CD14-positive monocyte (primary cell): Measurements from ENCODE around the gene TMEM175. TPM values are rescaled to one million over a fixed set of nuclear protein-coding genes. Genes with fewer than 3 reads are reported as not detected.

ENCODE experiments used
- DNase-seq, 3 donors: peaks; one replicate each; pipeline ENCODE4 v3.0.0-alpha.2; 2011 to 2022
- H2AFZ ChIP-seq: 2 replicates; pipeline ENCODE4 v1.6.0; 2012; ENCODE audit warnings: mild to moderate bottlenecking, low read depth, low read length, inconsistent platforms; ENCODE audit not compliant: insufficient read depth, poor library complexity, severe bottlenecking
- H3K27ac ChIP-seq, 2 donors: 1 replicate in 1 of 2; 2 replicates in 1 of 2; pipeline ENCODE4 v1.5.1; 2012 to 2013; ENCODE audit warnings: low read length in 2 of 2, control low read depth in 1 of 2, inconsistent platforms in 1 of 2, low read depth in 1 of 2, mild to moderate bottlenecking in 1 of 2
- H3K27me3 ChIP-seq, 2 donors: one replicate each; pipeline versions ENCODE4 v1.6.0 to v1.6.1; 2011 to 2013; ENCODE audit warnings: low read length in 2 of 2; ENCODE audit not compliant: control insufficient read depth in 2 of 2, insufficient read depth in 2 of 2
- H3K36me3 ChIP-seq, 2 donors: replicated peaks in 1 of 2; 1 replicate in 1 of 2; 2 replicates in 1 of 2; pipeline versions ENCODE4 v1.5.1 to v1.6.1; 2012 to 2013; ENCODE audit warnings: low read length in 2 of 2, control low read depth in 1 of 2, inconsistent platforms in 1 of 2, mild to moderate bottlenecking in 1 of 2; ENCODE audit not compliant: insufficient read depth in 2 of 2, control insufficient read depth in 1 of 2
- H3K4me1 ChIP-seq, 2 donors: 1 replicate in 1 of 2; 2 replicates in 1 of 2; pipeline versions ENCODE4 v1.5.1 to v1.6.1; 2012 to 2013; ENCODE audit warnings: low read length in 2 of 2, control low read depth in 1 of 2, inconsistent platforms in 1 of 2, mild to moderate bottlenecking in 1 of 2, moderate library complexity in 1 of 2; ENCODE audit not compliant: insufficient read depth in 2 of 2, control insufficient read depth in 1 of 2
- H3K4me2 ChIP-seq: replicated peaks from 2 replicates; pipeline ENCODE3; 2012; ENCODE audit warnings: low read length, moderate library complexity, mild to moderate bottlenecking; ENCODE audit not compliant: poor library complexity, severe bottlenecking; ENCODE audit errors: extremely low read depth
- H3K4me3 ChIP-seq, 3 experiments: fragments of 200-600 bp in 1 of 3; sonication (generic) in 1 of 3; replicated peaks in 1 of 3; 1 replicate in 2 of 3; 2 replicates in 1 of 3; pipeline ENCODE4 v1.5.1; 2011 to 2013; ENCODE audit warnings: low read length in 3 of 3, mild to moderate bottlenecking in 3 of 3, control low read depth in 2 of 3, low read depth in 2 of 3, inconsistent platforms in 1 of 3, moderate library complexity in 1 of 3
- H3K79me2 ChIP-seq: 2 replicates; pipeline ENCODE4 v1.6.0; 2012; ENCODE audit warnings: mild to moderate bottlenecking, control low read depth, inconsistent platforms, low read length, moderate library complexity; ENCODE audit not compliant: insufficient read depth
- H3K9ac ChIP-seq: 2 replicates; pipeline ENCODE4 v1.6.0; 2017; ENCODE audit warnings: low read length, mild to moderate bottlenecking; ENCODE audit not compliant: insufficient read depth, poor library complexity, severe bottlenecking
- H3K9me3 ChIP-seq, 2 donors: replicated peaks in 1 of 2; 1 replicate in 1 of 2; 2 replicates in 1 of 2; pipeline versions ENCODE4 v1.5.1 to v1.6.1; 2012 to 2013; ENCODE audit warnings: low read length in 2 of 2, control low read depth in 1 of 2; ENCODE audit not compliant: control insufficient read depth in 1 of 2, insufficient read depth in 1 of 2
- H4K20me1 ChIP-seq: 2 replicates; pipeline ENCODE4 v1.6.0; 2012; ENCODE audit warnings: mild to moderate bottlenecking, low read length, control low read depth, moderate library complexity; ENCODE audit not compliant: insufficient read depth
- H3K27ac Mint-ChIP-seq, 7 donors: one replicate each; pipeline ENCODE4 v1.8.0; 2020; ENCODE audit warnings: mild to moderate bottlenecking in 7 of 7, mixed read lengths in 7 of 7, moderate library complexity in 6 of 7, inconsistent platforms in 2 of 7
- H3K27me3 Mint-ChIP-seq, 3 donors: one replicate each; pipeline ENCODE4 v1.8.0; 2021 to 2022; ENCODE audit warnings: low read depth in 3 of 3, mild to moderate bottlenecking in 3 of 3, mixed read lengths in 3 of 3, moderate library complexity in 3 of 3, inconsistent platforms in 1 of 3
- H3K36me3 Mint-ChIP-seq, 2 donors: one replicate each; pipeline ENCODE4 v1.8.0; 2020; ENCODE audit warnings: mixed read lengths in 2 of 2, inconsistent platforms in 1 of 2, mild to moderate bottlenecking in 1 of 2
- H3K4me1 Mint-ChIP-seq: one replicate; pipeline ENCODE4 v1.8.0; 2020; ENCODE audit warnings: mild to moderate bottlenecking, mixed read lengths
- H3K4me3 Mint-ChIP-seq, 2 donors: one replicate each; pipeline ENCODE4 v1.8.0; 2020; ENCODE audit warnings: mild to moderate bottlenecking in 2 of 2, mixed read lengths in 2 of 2, moderate library complexity in 1 of 2
- H3K9me3 Mint-ChIP-seq, 7 donors: one replicate each; pipeline ENCODE4 v1.8.0; 2020 to 2022; ENCODE audit warnings: mixed read lengths in 7 of 7, mild to moderate bottlenecking in 6 of 7, moderate library complexity in 6 of 7, inconsistent platforms in 2 of 7
- WGBS: methylation state at CpG from one replicate; pipeline ENCODE4 v1.1.5; 2013; ENCODE audit warnings: missing lambda C conversion rate; ENCODE audit not compliant: insufficient coverage; 5-methylcytosine and 5-hydroxymethylcytosine counted together
- intact Hi-C, 2 donors: fragments of 100-400 bp; cut with micrococcal nuclease; formaldehyde crosslinking; loops; one replicate each; pipeline versions ENCODE4 v1.15.0 to v1.15.1; 2023
- polyA plus RNA-seq, 3 donors: library from polyadenylated mRNA; depleted of rRNA in 1 of 3; unstranded in 2 of 3; stranded (reverse) in 1 of 3; fragments of 300-500 nt in 2 of 3; fragments of >200 nt in 1 of 3; fragmentation: Illumina TruSeq in 2 of 3; gene quantifications; 1 replicate in 2 of 3; 2 replicates in 1 of 3; pipeline ENCODE4 v1.2.3, GENCODE V29; 2012 to 2021
- TF ChIP-seq, protein P1 (sequence below): fragments of 200-600 bp; IDR thresholded peaks from one replicate; pipeline ENCODE4 v1.8.0; 2022; ENCODE audit warnings: antibody characterized with exemption, mild to moderate bottlenecking

The TMEM175 gene
- polyA plus RNA-seq, 3 donors: 18.9 to 216 (median 20.7) TPM

DNA sequence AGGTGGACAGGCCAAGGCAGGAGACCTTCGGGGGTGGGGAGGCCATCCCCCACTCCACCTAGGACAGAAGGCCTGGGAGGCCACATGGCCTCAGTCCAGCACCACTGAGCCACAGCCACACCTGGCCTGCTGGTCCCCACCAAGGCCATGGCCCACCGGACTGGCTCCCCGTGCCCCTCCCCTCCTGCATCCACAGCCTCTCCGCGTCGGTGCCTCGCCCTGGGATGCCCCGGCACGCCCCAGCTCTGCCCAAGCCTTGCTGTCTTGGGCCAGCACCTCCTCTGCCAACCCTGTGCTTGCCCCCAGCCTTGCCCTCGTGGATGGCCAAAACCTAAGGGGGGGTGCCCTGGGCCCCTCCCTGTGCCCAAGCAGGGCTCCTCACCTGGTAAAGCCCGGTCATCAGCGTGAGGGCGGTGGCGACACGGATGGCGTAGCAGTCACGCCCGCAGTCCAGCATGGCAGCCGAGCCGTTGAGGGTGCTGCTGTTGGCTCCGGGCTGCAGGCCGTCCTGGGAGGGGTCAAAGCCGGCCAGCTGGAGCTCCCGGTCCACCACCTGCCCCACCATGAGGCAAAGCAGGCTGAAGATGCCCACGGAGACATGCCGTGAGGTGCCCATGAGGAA, 58.6 kb downstream of the TMEM175 start:
- H3K4me3 Mint-ChIP-seq: no peak overlapping the region
- H3K9me3 Mint-ChIP-seq: no peaks in the 10 kb centered on the region
- no peak overlapping the region for H3K4me2 ChIP-seq
- no peak overlapping the region for H3K27ac Mint-ChIP-seq
- DNase-seq: no peak
- H3K36me3 ChIP-seq: peaks cover 13 to 14% of the 10 kb centered on the region in 2 donors
- peaks cover 14% of the 10 kb centered on the region for H3K4me1 Mint-ChIP-seq
- peaks cover 22% of the 10 kb centered on the region for H4K20me1 ChIP-seq
- peaks cover 0 to 5% of the 10 kb centered on the region in 2 donors for H3K27me3 ChIP-seq
- H3K36me3 Mint-ChIP-seq: peaks cover 7 to 20% of the 10 kb centered on the region in 2 donors
- peaks cover 5 to 9% (median 7%) of the 10 kb centered on the region in 3 donors for H3K27me3 Mint-ChIP-seq
- peaks cover 19 to 23% of the 10 kb centered on the region in 2 donors for H3K4me1 ChIP-seq
- no peaks in the 10 kb centered on the region for H3K9me3 ChIP-seq
- 94% methylated on average over 21 of the region's 26 CpGs for WGBS
- no peaks in the 10 kb centered on the region for H3K79me2 ChIP-seq
- H3K4me3 ChIP-seq: no peak overlapping the region
- TF ChIP-seq, protein P1, sequence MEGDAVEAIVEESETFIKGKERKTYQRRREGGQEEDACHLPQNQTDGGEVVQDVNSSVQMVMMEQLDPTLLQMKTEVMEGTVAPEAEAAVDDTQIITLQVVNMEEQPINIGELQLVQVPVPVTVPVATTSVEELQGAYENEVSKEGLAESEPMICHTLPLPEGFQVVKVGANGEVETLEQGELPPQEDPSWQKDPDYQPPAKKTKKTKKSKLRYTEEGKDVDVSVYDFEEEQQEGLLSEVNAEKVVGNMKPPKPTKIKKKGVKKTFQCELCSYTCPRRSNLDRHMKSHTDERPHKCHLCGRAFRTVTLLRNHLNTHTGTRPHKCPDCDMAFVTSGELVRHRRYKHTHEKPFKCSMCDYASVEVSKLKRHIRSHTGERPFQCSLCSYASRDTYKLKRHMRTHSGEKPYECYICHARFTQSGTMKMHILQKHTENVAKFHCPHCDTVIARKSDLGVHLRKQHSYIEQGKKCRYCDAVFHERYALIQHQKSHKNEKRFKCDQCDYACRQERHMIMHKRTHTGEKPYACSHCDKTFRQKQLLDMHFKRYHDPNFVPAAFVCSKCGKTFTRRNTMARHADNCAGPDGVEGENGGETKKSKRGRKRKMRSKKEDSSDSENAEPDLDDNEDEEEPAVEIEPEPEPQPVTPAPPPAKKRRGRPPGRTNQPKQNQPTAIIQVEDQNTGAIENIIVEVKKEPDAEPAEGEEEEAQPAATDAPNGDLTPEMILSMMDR: no peak
- intact Hi-C loops: no loop called here
- no peak overlapping the region for H3K9ac ChIP-seq
- H2AFZ ChIP-seq: no peak overlapping the region
- no peak overlapping the region for H3K27ac ChIP-seq

DNA sequence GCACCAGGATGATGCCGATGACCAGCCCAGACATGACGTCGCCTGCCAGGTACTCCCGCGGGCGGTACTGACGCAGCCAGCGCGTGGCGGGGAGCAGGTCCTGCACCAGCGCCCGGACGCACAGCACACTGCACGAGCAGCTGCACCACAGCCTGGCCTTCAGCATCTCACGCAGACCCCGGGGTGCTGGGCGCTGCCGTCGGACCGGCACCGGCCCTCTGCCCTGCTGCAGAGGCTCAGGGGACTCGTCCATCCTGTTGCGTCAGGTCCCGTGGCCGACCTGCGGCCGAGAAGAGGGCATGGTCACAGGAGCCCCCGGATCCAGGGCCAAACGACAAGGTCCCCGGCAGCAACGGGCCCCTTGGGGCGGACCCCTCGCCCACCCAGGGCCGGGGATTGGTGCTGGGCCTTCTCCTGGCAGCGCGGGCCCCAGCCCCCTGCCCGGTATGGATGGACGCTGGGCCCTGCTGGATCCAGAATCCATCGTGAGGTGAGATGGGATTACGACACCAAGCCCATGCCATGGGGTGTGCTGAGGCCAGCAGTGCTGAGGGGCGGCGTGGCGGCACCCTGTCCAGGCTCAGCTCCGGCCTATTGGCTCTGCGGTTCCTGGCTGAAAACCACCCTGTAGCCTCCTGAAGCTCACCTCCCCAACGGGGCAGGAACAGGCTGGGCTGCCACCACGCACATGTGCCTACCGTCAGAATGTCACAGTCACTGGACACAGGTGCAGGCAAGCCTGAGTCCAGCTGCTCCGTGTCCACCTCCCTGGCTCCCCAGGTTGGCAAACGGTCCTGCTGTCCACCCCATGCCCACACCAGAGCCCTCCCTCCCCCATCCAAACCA, 59.4 kb downstream of the TMEM175 start:
- Mint-ChIP-seq H3K4me3 (no peak overlapping the region), H3K36me3 (peaks cover 7 to 20% of the 10 kb centered on the region in 2 donors), H3K4me1 (peaks cover 7% of the 10 kb centered on the region), H3K27me3 (peaks cover 13 to 17% (median 16%) of the 10 kb centered on the region in 3 donors), H3K27ac (peak overlapping the region in 1 of 7 donors; percentile 18), H3K9me3 (peaks cover 0 to 5% (median 0%) of the 10 kb centered on the region in 7 donors)
- Histone ChIP-seq H3K36me3 (peaks cover 13 to 14% of the 10 kb centered on the region in 2 donors), H3K4me1 (peaks cover 11 to 15% of the 10 kb centered on the region in 2 donors), H2AFZ (no peak overlapping the region), H3K4me2 (no peak overlapping the region), H3K27ac (no peak overlapping the region), H4K20me1 (peaks cover 24% of the 10 kb centered on the region), H3K9me3 (peaks cover 0 to 2% of the 10 kb centered on the region in 2 donors), H3K9ac (no peak overlapping the region), H3K4me3 (no peak overlapping the region), H3K27me3 (peaks cover 4 to 13% of the 10 kb centered on the region in 2 donors), H3K79me2 (no peaks in the 10 kb centered on the region)
- TF ChIP-seq, protein P1: no peak
- intact Hi-C loops: no loop called here
- 95% methylated on average over 49 of the region's 50 CpGs for whole genome bisulfite sequencing
- DNase-seq: no peak
